ENCODE data around the gene CDH4.

Gene CDH4

GRCh38 chr20:61623451-61623850 lies 371.4 kb downstream of the CDH4 start:
- CTCF ChIA-PET: no interaction called here
- no peak for DNase-seq (ENCODE audit: low read depth, low spot score)
- H3K4me3 ChIP-seq (ENCODE audit: low read depth, low read length): no peak overlapping the region
- TF ChIP-seq CTCF (IDR thresholded peaks at IDR 0.05; ENCODE audit: insufficient read depth, low read length, missing control alignments): no peak
- POLR2A ChIA-PET: no interaction called here

GRCh38 chr20:61625246-61625645 lies 373.2 kb downstream of the CDH4 start:
- POLR2A ChIA-PET: no interaction called here
- H3K4me3 ChIP-seq (ENCODE audit: low read depth, low read length): no peak overlapping the region
- no peak for TF ChIP-seq CTCF (IDR thresholded peaks at IDR 0.05; ENCODE audit: insufficient read depth, low read length, missing control alignments)
- DNase-seq (ENCODE audit: low read depth, low spot score): no peak
- CTCF ChIA-PET: no interaction called here

GRCh38 chr20:61626412-61626811 lies 374.4 kb downstream of the CDH4 start:
- CTCF ChIA-PET: no interaction called here

GRCh38 chr20:61627791-61628415 lies 375.8 kb downstream of the CDH4 start:
- ChIA-PET CTCF (no interaction called here), POLR2A (no interaction called here)
- H3K4me3 ChIP-seq (ENCODE audit: low read depth, low read length): no peak overlapping the region
- no peak for TF ChIP-seq CTCF (IDR thresholded peaks at IDR 0.05; ENCODE audit: insufficient read depth, low read length, missing control alignments)
- no peak for DNase-seq (ENCODE audit: low read depth, low spot score)

More at GRCh38 chr20:61626412-61626811, 374.4 kb downstream of the CDH4 start:
- no peak for TF ChIP-seq CTCF (IDR thresholded peaks at IDR 0.05; ENCODE audit: insufficient read depth, low read length, missing control alignments)
- DNase-seq (ENCODE audit: low read depth, low spot score): no peak
- no peak overlapping the region for H3K4me3 ChIP-seq (ENCODE audit: low read depth, low read length)
- POLR2A ChIA-PET: no interaction called here

- TF ChIP-seq CTCF (IDR thresholded peaks at IDR 0.05; ENCODE audit: insufficient read depth, low read length, missing control alignments): no peak
- ChIA-PET POLR2A (no interaction called here), CTCF (no interaction called here)
- DNase-seq (ENCODE audit: low read depth, low spot score): no peak
- no peak overlapping the region for H3K4me3 ChIP-seq (ENCODE audit: low read depth, low read length)
Measured at GRCh38 chr20:61628480-61628879, 376.4 kb downstream of the CDH4 start.

- no peak for TF ChIP-seq CTCF (IDR thresholded peaks at IDR 0.05; ENCODE audit: insufficient read depth, low read length, missing control alignments)
- ChIA-PET POLR2A (no interaction called here), CTCF (no interaction called here)
- no peak for DNase-seq (ENCODE audit: low read depth, low spot score)
- no peak overlapping the region for H3K4me3 ChIP-seq (ENCODE audit: low read depth, low read length)
Measured at GRCh38 chr20:61628901-61629601, 377.0 kb downstream of the CDH4 start.

Data from AG04449 (cell line).